NOMO-1 treated with DMSO at 0.1 percent for 48 hours (cell line): ENCODE measurements around the gene TCF19.

Experiments
- DNase-seq: peaks from one replicate; lab custom pipeline; 2025; ENCODE audit not compliant: unreplicated experiment; lab: John Stamatoyannopoulos, UW

The TCF19 gene

GRCh38 chr6:31202259-31203166 lies 44.1 kb downstream of the TCF19 start:
- no peak for DNase-seq

GRCh38 chr6:31203345-31203979 lies 45.1 kb downstream of the TCF19 start:
- no peak for DNase-seq

GRCh38 chr6:31204751-31205145 lies 46.4 kb downstream of the TCF19 start:
- DNase-seq: no peak

DNA sequence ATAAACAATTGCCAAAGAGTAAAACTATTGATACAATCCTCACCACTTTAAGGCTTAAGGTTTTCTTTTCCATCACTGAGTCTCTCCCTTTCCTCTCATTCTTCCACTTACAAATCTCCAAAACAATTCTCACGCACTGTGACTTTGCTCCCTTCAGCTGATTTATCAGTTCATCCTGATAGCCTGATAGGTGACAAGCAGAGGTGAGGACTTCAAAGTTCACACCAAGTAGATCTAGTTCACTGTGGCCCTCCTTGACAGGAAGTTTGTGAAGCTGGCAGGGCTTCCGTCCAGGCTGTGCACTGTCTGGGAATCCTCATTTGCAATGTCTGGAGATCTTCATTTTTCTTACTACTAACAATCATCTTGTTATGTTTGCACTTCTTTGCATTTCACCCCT lies 47.2 kb downstream of the TCF19 start:
- DNase-seq: no peak

- no peak for DNase-seq
Measured at GRCh38 chr6:31208506-31208905, 50.1 kb downstream of the TCF19 start.

DNA sequence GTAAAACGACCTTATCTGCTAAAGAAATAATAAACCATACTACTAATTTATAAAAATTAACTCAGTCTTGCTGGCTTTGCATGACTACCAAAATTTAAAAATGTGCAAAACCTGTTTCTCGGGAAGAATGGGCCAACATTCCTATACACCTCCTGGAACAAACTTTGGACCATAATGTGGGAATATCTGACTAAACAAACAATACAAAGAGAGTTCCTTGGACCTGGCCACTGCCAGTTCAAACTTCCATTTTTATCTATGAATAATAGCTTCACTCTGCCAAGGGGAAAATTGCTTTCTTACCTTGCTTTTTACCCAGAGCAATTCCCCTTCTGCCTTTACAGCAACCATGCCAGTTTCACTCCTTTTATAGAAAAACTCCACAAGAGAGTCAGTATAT lies 50.7 kb downstream of the TCF19 start:
- DNase-seq: no peak

GRCh38 chr6:31210123-31210522 lies 51.7 kb downstream of the TCF19 start:
- no peak for DNase-seq

DNA sequence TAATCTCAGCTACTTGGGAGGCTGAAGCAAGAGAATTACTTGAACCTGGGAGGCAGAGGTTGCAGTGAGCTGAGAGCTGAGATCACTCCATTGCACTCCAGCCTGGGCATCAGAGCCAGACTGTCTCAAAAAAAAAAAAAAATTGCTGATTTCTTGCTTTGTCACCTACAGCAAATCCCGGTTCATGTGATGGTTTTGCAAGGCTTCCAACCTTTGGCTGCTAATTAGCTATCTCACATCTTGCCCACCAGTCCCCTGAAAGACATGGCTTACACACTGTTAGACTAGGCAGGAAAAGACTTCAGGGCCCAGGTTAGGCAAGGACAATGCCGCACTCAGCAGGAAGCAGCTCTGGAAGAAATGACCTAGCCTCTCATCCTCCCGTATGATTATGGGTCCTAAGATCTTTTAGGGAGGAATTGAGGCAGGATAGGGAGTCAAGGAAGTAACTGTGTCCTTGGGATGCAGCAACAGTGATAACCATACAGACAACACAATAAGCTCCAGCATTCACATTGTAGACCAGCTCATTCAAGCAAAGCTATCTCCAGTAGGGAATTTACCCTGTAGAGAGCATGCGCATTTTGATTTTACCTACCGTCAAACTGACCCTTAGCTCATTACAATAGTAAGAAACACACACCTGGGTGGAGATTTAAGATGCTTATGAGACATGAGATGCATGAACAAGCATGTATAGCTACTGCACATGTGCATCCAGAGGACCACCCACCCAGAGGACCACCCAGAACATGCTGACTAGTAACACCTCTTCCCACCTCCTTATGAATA lies 52.5 kb downstream of the TCF19 start:
- DNase-seq: no peak
